Spleen (tissue), 7 donors: ENCODE results near the gene MPND.

Experiments used
- CTCF ChIP-seq, 11 experiments: fragments of 200-600 bp in 7 of 11; fragments of 450-650 bp in 4 of 11; sonication (generic) in 4 of 11; IDR thresholded peaks in 8 of 11; conservative IDR thresholded peaks in 3 of 11; 1 replicate in 7 of 11; 2 replicates in 4 of 11; pipeline versions ENCODE4 v1.4.0 to v1.8.0; 2016 to 2021; ENCODE audit warnings: antibody characterized with exemption in 11 of 11, inconsistent platforms in 4 of 11, mild to moderate bottlenecking in 1 of 11
- POLR2A ChIP-seq, 3 donors: fragments of 450-650 bp; IDR thresholded peaks; one replicate each; pipeline ENCODE4 v1.5.1; 2017; ENCODE audit warnings: antibody characterized with exemption in 3 of 3, mild to moderate bottlenecking in 1 of 3
- POLR2AphosphoS5 ChIP-seq, 3 donors: sonication (generic); formaldehyde crosslinking; IDR thresholded peaks; one replicate each; pipeline ENCODE4 v1.5.1; 2017; ENCODE audit warnings: antibody characterized with exemption in 3 of 3
- donor health status: DM: no; HTN: no; CAD: no; lungs with moderate emphysema.
- donor health status: DM: no; HTN: no; CAD: no.
- donor health status: DM: no; HTN: no; CAD: no.

DNA sequence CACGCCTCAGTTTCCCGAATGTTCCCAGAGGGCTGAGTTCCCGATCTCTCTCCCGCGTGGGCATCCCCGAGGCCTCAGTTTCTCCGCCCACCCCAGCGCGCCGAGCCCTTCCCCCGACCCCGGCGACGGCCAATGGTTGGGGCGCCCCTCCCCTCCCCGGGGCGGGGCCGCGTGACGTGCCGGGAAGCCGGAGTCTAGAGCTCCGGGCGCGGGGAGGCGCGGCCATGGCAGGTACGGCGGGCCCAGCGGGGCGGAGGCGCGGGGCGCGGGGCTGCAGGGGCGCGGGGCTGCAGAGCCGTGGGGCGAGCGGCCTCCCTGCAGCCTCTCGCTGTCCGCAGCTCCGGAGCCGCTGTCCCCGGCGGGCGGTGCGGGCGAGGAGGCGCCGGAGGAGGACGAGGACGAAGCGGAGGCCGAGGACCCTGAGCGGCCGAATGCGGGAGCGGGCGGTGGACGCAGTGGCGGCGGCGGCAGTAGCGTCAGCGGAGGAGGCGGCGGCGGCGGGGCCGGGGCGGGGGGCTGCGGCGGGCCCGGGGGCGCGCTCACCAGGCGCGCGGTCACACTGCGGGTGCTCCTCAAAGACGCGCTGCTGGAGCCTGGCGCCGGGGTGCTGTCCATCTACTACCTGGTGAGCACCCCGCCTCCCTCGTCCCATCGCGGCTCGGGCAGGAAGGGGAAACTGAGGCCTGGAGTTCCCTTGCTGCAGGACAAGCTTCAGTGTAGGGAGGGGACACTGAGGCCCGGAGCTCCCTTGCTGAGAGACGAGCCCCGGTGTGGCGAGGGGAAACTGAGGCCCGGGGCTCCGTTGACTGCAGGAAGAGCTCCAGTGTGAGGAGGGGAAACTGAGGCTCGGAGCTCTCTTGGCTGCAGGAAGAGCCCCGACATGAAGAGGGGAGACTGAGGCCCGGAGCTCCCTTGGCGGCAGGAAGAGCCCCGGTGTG is at the start of gene MPND:
- TF ChIP-seq CTCF (IDR thresholded peaks at IDR 0.05 in 8 of 11, conservative IDR thresholded peaks at IDR 0.05 in 3 of 11) (no peak), POLR2AphosphoS5 (IDR thresholded peaks at IDR 0.05) (peak; percentile 73 to 84 (median 83)), POLR2A (IDR thresholded peaks at IDR 0.05) (no peak)
